Loucy (cell line): ENCODE data around the gene WASF2.

Experiments used
- CTCF ChIP-seq: fragments of 200-600 bp; sonication (generic); conservative IDR thresholded peaks from 2 replicates; pipeline ENCODE4 v1.5.1; 2014; ENCODE audit warnings: mild to moderate bottlenecking, antibody characterized with exemption, low read length
- EZH2phosphoT487 ChIP-seq: fragments of 200-600 bp; IDR thresholded peaks from 2 replicates; pipeline ENCODE4 v1.6.1; 2018; ENCODE audit warnings: antibody characterized with exemption, mild to moderate bottlenecking, moderate library complexity, borderline replicate concordance

GRCh38 chr1:27517301-27517700 lies 27.3 kb upstream of the WASF2 start:
- TF ChIP-seq CTCF (no peak), EZH2phosphoT487 (no peak)
